ENCODE results near the gene INMT. TPM values are rescaled to one million over a fixed set of nuclear protein-coding genes. Genes with fewer than 3 reads are reported as not detected.

Gene INMT
- total and polyA plus RNA-seq, 2 of the 13 experiments (the other 11 are each of a cell fraction or from before 2014, with no cell fraction given): not detected

DNA sequence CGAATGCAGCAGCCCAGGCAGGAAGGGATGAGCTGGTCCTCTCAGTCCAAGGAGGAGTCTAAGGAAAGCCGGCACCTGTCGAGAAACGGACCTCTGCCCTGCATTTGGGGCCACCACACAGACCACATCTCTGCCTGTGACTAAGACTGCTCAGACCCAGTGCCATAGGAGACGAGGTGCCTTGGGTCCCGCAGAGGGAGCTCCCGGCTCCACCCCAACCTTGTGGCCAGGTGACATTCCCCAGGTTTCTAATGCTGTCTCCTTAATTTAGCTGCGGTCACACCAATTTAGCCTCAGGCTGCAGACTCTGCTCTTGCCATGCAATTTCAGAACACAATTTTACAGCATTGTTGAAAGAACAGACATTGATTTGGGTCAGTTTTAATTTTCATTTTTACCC is 46.9 kb upstream of the INMT start:
- H3K9ac ChIP-seq (ENCODE audit: insufficient read depth, low read depth, low read length): no peak overlapping the region
- ChIA-PET POLR2A (no interaction called here), CTCF (ENCODE audit: low intra/inter-chr PET ratio, low total read pairs) (no interaction called here)
- H3K79me2 ChIP-seq (ENCODE audit: insufficient read depth, low read length): no peaks in the 10 kb centered on the region
- no peak for TF ChIP-seq MBD4 (IDR thresholded peaks at IDR 0.05; ENCODE audit: borderline replicate concordance, low read length)
- TF ChIP-seq, protein P1, sequence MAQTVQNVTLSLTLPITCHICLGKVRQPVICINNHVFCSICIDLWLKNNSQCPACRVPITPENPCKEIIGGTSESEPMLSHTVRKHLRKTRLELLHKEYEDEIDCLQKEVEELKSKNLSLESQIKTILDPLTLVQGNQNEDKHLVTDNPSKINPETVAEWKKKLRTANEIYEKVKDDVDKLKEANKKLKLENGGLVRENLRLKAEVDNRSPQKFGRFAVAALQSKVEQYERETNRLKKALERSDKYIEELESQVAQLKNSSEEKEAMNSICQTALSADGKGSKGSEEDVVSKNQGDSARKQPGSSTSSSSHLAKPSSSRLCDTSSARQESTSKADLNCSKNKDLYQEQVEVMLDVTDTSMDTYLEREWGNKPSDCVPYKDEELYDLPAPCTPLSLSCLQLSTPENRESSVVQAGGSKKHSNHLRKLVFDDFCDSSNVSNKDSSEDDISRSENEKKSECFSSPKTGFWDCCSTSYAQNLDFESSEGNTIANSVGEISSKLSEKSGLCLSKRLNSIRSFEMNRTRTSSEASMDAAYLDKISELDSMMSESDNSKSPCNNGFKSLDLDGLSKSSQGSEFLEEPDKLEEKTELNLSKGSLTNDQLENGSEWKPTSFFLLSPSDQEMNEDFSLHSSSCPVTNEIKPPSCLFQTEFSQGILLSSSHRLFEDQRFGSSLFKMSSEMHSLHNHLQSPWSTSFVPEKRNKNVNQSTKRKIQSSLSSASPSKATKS (CRISPR knock-in tag; IDR thresholded peaks at IDR 0.05): no peak
- no peak for TF ChIP-seq ZNF234 (CRISPR knock-in tag; conservative IDR thresholded peaks at IDR 0.05)
- TF ChIP-seq HNRNPK (IDR thresholded peaks at IDR 0.05; ENCODE audit: low read depth, low read length, poor library complexity, severe bottlenecking): no peak
- TF ChIP-seq ZNF777 (CRISPR knock-in tag; IDR thresholded peaks at IDR 0.05): no peak
- TF ChIP-seq U2AF2 (IDR thresholded peaks at IDR 0.05; ENCODE audit: low read depth, low read length): no peak
- no peak for TF ChIP-seq CEBPG (CRISPR knock-in tag; IDR thresholded peaks at IDR 0.05)
- peaks cover 4 to 8% of the 10 kb centered on the region in 2 experiments; a peak in 4 of 5 replicates for H3K27me3 ChIP-seq (ENCODE audit: control insufficient read depth in 1 of 2, insufficient read depth in 2 of 2, low read length in 2 of 2)
- FAIRE-seq: no peak
- H3K4me2 ChIP-seq (ENCODE audit: low read depth, low read length): no peak overlapping the region
- intact Hi-C loops (cut with micrococcal nuclease; ENCODE audit: unreplicated experiment): no loop called here
- 87% methylated on average over 2 of the region's 8 CpGs for WGBS (ENCODE audit: low lambda C conversion rate)
- H3K4me3 ChIP-seq (replicated peaks in 1 of 3; ENCODE audit: insufficient read depth in 1 of 3, low read depth in 2 of 3, low read length in 3 of 3): no peak overlapping the region
- in situ Hi-C loops (cut with HindIII; ENCODE audit: extremely low pct_ligation_motif_present, low pct_unique_long_range_greater_than_20kb): no loop called here
- H2AFZ ChIP-seq (ENCODE audit: low read length): no peak overlapping the region
- 0 out of 2 replicates have a peak, but pooled peaks cover 1% of the 10 kb centered on the region for H3K4me1 ChIP-seq (ENCODE audit: insufficient read depth, low read length)
- no peak overlapping the region for H3K27ac ChIP-seq (ENCODE audit: extremely low read length, insufficient read depth, low read length)
- H3K9me3 ChIP-seq (ENCODE audit: low read length): no peaks in the 10 kb centered on the region
- no peaks in the 10 kb centered on the region for H3K36me3 ChIP-seq (replicated peaks in 1 of 2; ENCODE audit: control insufficient read depth in 1 of 2, insufficient read depth in 2 of 2, low read length in 2 of 2)
- BruUV-seq (replicated peaks): no TSS peak
- DNase-seq (ENCODE audit: low spot score): no peak
- H4K20me1 ChIP-seq (ENCODE audit: insufficient read depth, low read length): no peaks in the 10 kb centered on the region
- ATAC-seq: no peak

DNA sequence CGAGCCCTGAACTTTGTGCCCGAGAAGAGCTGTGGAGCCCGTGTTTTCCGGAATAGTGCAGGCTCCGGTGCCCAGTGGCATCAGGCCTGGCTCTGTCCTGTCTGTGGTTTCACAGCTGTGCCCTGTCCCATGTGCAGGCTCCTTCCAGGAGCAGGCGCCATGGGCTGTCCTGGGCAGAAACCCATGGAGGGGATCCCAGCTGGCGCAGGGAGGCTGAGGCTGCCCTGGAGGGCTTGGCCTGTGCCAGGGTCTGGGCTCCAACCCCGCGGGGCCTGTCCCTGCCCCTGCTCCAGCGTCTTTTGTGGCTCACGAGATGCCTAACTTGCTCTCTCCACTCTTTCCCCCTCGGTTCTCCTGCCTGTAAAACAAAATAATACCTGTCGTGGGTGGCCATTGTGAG is 46.3 kb upstream of the INMT start:
- no peaks in the 10 kb centered on the region for H4K20me1 ChIP-seq (ENCODE audit: insufficient read depth, low read length)
- WGBS (ENCODE audit: low lambda C conversion rate): 27% methylated on average over 9 of the region's 13 CpGs
- intact Hi-C loops (cut with micrococcal nuclease; ENCODE audit: unreplicated experiment) (no loop called here), in situ Hi-C loops (cut with HindIII; ENCODE audit: extremely low pct_ligation_motif_present, low pct_unique_long_range_greater_than_20kb) (no loop called here)
- no TSS peak for BruUV-seq (replicated peaks)
- no peaks in the 10 kb centered on the region for H3K79me2 ChIP-seq (ENCODE audit: insufficient read depth, low read length)
- DNase-seq (ENCODE audit: low spot score) (no peak), ATAC-seq (no peak), FAIRE-seq (no peak)
- H3K9ac ChIP-seq (ENCODE audit: insufficient read depth, low read depth, low read length): no peak overlapping the region
- no peak overlapping the region for H2AFZ ChIP-seq (ENCODE audit: low read length)
- no peaks in the 10 kb centered on the region for H3K36me3 ChIP-seq (replicated peaks in 1 of 2; ENCODE audit: control insufficient read depth in 1 of 2, insufficient read depth in 2 of 2, low read length in 2 of 2)
- H3K4me2 ChIP-seq (ENCODE audit: low read depth, low read length): no peak overlapping the region
- no peak overlapping the region for H3K4me3 ChIP-seq (replicated peaks in 1 of 3; ENCODE audit: insufficient read depth in 1 of 3, low read depth in 2 of 3, low read length in 3 of 3)
- CTCF ChIA-PET (ENCODE audit: low intra/inter-chr PET ratio, low total read pairs): no interaction called here
- H3K27me3 ChIP-seq (ENCODE audit: control insufficient read depth in 1 of 2, insufficient read depth in 2 of 2, low read length in 2 of 2): peaks cover 4 to 8% of the 10 kb centered on the region in 2 experiments; a peak in 4 of 5 replicates
- TF ChIP-seq YEATS2 (CRISPR knock-in tag; IDR thresholded peaks at IDR 0.05; ENCODE audit: borderline replicate concordance) (no peak), TAF1 (CRISPR knock-in tag; IDR thresholded peaks at IDR 0.05) (no peak)
- TF ChIP-seq, protein P2, sequence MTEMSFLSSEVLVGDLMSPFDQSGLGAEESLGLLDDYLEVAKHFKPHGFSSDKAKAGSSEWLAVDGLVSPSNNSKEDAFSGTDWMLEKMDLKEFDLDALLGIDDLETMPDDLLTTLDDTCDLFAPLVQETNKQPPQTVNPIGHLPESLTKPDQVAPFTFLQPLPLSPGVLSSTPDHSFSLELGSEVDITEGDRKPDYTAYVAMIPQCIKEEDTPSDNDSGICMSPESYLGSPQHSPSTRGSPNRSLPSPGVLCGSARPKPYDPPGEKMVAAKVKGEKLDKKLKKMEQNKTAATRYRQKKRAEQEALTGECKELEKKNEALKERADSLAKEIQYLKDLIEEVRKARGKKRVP (CRISPR knock-in tag; IDR thresholded peaks at IDR 0.05): no peak
- H3K27ac ChIP-seq (ENCODE audit: extremely low read length, insufficient read depth, low read length): no peak overlapping the region
- H3K4me1 ChIP-seq (ENCODE audit: insufficient read depth, low read length): 0 out of 2 replicates have a peak, but pooled peaks cover 7% of the 10 kb centered on the region
- no peaks in the 10 kb centered on the region for H3K9me3 ChIP-seq (ENCODE audit: low read length)
- POLR2A ChIA-PET: no interaction called here
